ENCODE data around the gene SEC16A. TPM values are rescaled to one million over a fixed set of nuclear protein-coding genes. Genes with fewer than 3 reads are reported as not detected.

Gene SEC16A
- total RNA-seq, 4 donors from 2014 or later = 35.5 to 71.0 (median 50.5) TPM

DNA sequence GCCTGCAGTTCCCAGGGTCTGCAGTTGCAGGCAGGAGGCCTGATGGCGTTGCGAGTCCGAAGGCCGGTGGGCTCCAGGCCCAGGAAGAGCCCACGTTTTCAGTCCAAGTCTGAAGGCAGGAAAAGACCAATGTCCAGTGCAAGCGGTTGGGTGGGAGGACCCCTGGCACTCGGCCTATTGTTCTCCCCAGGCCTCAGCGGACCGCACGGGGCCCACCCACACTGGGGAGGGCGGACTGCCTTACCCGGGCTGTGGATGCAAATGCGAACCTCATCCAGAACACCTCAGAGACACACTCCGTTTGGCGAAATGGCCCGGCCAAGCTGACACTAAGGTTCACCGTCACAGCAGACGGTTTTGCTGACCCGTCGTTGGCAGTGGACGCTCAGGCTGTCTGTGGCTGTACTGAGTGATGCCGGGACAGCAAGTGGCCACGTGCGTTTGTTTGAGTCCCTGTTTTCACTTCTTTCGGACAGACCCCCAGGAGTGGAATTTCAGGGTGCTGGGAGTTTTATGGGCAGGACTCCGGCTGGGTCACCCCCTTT, 10.2 kb upstream of the SEC16A start:
- ATAC-seq = no peak
- TF ChIP-seq POLR2AphosphoS5 (IDR thresholded peaks at IDR 0.05) (no peak), EP300 (IDR thresholded peaks at IDR 0.05) (no peak), POLR2A (IDR thresholded peaks at IDR 0.05) (no peak)
- TF ChIP-seq, protein P1, sequence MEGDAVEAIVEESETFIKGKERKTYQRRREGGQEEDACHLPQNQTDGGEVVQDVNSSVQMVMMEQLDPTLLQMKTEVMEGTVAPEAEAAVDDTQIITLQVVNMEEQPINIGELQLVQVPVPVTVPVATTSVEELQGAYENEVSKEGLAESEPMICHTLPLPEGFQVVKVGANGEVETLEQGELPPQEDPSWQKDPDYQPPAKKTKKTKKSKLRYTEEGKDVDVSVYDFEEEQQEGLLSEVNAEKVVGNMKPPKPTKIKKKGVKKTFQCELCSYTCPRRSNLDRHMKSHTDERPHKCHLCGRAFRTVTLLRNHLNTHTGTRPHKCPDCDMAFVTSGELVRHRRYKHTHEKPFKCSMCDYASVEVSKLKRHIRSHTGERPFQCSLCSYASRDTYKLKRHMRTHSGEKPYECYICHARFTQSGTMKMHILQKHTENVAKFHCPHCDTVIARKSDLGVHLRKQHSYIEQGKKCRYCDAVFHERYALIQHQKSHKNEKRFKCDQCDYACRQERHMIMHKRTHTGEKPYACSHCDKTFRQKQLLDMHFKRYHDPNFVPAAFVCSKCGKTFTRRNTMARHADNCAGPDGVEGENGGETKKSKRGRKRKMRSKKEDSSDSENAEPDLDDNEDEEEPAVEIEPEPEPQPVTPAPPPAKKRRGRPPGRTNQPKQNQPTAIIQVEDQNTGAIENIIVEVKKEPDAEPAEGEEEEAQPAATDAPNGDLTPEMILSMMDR (IDR thresholded peaks at IDR 0.05) = no peak
- 54% methylated on average over 6 of the region's 26 CpGs; no CpG with 5 or more reads in 1 of the 2 donors for WGBS, 2 donors (ENCODE audit: low coverage in 1 of 2)

DNA sequence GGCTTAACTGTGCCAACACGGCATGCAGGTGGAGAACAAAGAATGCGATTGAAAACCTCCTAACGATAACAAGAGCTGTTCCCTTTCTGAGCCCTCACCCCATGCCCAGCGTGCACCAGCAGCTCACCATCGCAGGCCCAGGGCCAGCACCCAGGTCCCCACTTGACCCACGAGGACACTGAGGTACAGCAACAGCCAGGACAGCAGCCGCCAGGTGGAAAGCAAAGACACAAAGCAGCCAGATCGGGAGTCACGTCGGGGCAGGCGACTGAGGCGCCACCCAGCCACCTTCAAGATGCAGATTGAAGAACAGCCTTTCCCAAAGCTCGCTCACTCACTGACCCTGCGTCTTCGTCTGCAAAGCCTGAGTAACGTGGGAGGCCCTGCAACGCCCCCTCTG, 6.9 kb upstream of the SEC16A start:
- Histone ChIP-seq H3K4me1 (peaks cover 0 to 38% (median 16%) of the 10 kb centered on the region in 3 donors), H3K27me3 (no peaks in the 10 kb centered on the region), H3K27ac (no peak overlapping the region), H3K36me3 (peaks cover 0 to 3% of the 10 kb centered on the region in 2 donors), H3K4me3 (no peak overlapping the region), H3K9me3 (no peaks in the 10 kb centered on the region)
- TF ChIP-seq POLR2A (IDR thresholded peaks at IDR 0.05) (no peak), EP300 (IDR thresholded peaks at IDR 0.05) (no peak), POLR2AphosphoS5 (IDR thresholded peaks at IDR 0.05) (no peak)
- TF ChIP-seq, protein P1 (IDR thresholded peaks at IDR 0.05) = no peak
- WGBS, 2 donors (ENCODE audit: low coverage in 1 of 2) = 83% methylated on average over 12 of the region's 17 CpGs; no CpG with 5 or more reads in 1 of the 2 donors
- no peak for ATAC-seq

More for the DNA sequence above, 10.2 kb upstream of the SEC16A start:
- no peaks in the 10 kb centered on the region for H3K27me3 ChIP-seq
- H3K4me1 ChIP-seq = peaks cover 0 to 44% (median 15%) of the 10 kb centered on the region in 3 donors
- no peaks in the 10 kb centered on the region for H3K9me3 ChIP-seq
- no peak overlapping the region for H3K4me3 ChIP-seq
- peaks cover 0 to 36% of the 10 kb centered on the region in 2 donors for H3K36me3 ChIP-seq
- peak overlapping the region in 2 of 4 donors; percentile 36 to 47 for H3K27ac ChIP-seq

DNA sequence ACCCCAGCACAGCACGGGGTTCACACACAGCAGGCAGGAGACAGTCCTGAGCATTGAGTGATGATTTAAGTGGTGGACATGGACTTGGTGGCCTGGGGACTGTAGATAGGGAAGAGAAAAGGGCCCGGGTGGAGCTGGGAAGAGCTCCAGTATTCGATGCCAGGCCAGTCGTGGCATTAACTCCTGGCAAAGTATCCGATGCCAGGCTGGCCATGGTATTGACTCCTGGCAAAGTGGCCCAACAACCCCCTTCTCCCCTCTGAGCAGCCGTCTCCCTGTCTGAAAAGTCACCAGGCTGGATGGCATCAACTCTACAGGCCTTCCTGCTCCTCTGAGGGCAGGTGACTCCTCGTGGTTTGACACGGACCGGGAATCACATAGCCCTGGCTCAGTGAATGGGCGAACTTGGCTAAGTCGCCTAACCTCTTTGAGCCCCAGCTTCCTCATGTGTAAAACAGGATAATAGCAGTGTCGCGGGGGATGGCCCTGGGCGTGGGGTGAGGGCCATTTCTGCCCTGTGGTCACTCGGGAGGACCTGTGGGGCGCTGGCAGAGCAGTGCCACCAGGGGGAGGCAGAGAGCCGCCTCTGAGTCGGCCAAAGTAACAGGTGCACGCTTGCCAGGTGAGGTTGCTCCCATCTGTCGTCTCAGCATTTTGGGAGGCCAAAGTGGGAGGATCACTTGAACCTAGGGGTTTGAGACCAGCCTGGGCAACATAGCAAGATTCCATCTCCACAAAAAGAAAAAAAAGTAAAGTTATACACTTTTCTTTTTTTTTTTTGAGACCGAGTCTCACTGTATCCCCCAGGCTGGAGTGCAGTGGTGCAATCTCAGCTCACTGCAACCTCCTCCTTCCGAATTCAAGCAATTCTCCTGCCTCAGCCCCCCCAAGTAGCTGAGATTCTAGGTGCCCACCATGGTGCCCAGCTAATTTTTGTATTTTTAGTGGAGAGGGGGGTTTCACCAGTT, 5.7 kb upstream of the SEC16A start:
- WGBS, 2 donors (ENCODE audit: low coverage in 1 of 2) = 27 to 32% methylated on average over 5 to 11 of the region's 22 CpGs
- no peaks in the 10 kb centered on the region for H3K36me3 ChIP-seq
- no peak overlapping the region for H3K27ac ChIP-seq
- peaks cover 0 to 38% (median 12%) of the 10 kb centered on the region in 3 donors for H3K4me1 ChIP-seq
- TF ChIP-seq POLR2AphosphoS5 (IDR thresholded peaks at IDR 0.05) (no peak), EP300 (IDR thresholded peaks at IDR 0.05) (no peak), POLR2A (IDR thresholded peaks at IDR 0.05) (no peak)
- TF ChIP-seq, protein P1 (IDR thresholded peaks at IDR 0.05) = peak in 3 of 4 experiments; percentile 98
- H3K27me3 ChIP-seq = no peaks in the 10 kb centered on the region
- no peak for ATAC-seq
- no peak overlapping the region for H3K4me3 ChIP-seq
- no peaks in the 10 kb centered on the region for H3K9me3 ChIP-seq

DNA sequence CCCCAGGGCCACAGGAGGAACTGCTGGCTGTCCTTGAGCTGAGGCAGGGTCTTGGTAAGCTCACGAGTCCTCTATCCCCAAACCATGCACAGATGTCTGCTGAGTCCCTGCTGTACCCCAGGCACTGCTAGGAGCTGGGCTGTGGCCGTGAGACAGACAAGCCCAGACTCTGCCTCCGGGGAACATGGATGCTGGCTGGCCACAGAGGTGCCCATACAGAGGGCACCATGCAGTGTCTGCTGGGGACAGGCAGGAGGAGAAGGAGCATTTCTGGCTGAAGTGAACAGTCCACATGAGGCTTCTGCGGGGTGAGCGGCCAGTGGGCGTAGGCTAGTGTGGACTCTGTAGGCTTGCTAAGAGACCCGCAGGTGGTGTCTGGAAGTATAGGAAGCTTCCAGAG, 4.8 kb upstream of the SEC16A start:
- no peak for TF ChIP-seq POLR2A (IDR thresholded peaks at IDR 0.05)
- no peak for TF ChIP-seq POLR2AphosphoS5 (IDR thresholded peaks at IDR 0.05)
- TF ChIP-seq, protein P1 (IDR thresholded peaks at IDR 0.05) = no peak
- no peak for TF ChIP-seq EP300 (IDR thresholded peaks at IDR 0.05)
- Histone ChIP-seq H3K36me3 (no peaks in the 10 kb centered on the region), H3K27ac (no peak overlapping the region), H3K9me3 (no peaks in the 10 kb centered on the region), H3K4me3 (no peak overlapping the region), H3K4me1 (peaks cover 0 to 31% (median 11%) of the 10 kb centered on the region in 3 donors), H3K27me3 (no peaks in the 10 kb centered on the region)
- WGBS, 2 donors (ENCODE audit: low coverage in 1 of 2) = 97% methylated on average over 4 of the region's 7 CpGs; no CpG with 5 or more reads in 1 of the 2 donors
- no peak for ATAC-seq
